Dendritic cell treated with granulocyte-macrophage colony-stimulating factor and Interleukin-4, amounts not matched to agents 40 ng/mL and 50 ng/mL, for 4 days (primary cell): ENCODE data around the gene INO80E.
A peak's percentile ranks its signal among the peaks of the same experiment; 100 is the strongest.
"Not testable (repeated sequence)": the region's sequence is repeated elsewhere in the genome, so short reads cannot be mapped to it uniquely, and the experiment has no call there.

ENCODE experiments used
- H3K27ac Mint-ChIP-seq: one replicate; pipeline ENCODE4 v1.8.0; 2022; ENCODE audit warnings: mild to moderate bottlenecking, mixed read lengths
- H3K27me3 Mint-ChIP-seq: one replicate; pipeline ENCODE4 v1.8.0; 2022; ENCODE audit warnings: mild to moderate bottlenecking, mixed read lengths
- H3K36me3 Mint-ChIP-seq: one replicate; pipeline ENCODE4 v1.8.0; 2022; ENCODE audit warnings: low read depth, mixed read lengths
- H3K4me1 Mint-ChIP-seq: one replicate; pipeline ENCODE4 v1.8.0; 2022; ENCODE audit warnings: low read depth, mixed read lengths
- H3K4me3 Mint-ChIP-seq: one replicate; pipeline ENCODE4 v1.8.0; 2022; ENCODE audit warnings: mild to moderate bottlenecking, moderate library complexity, mixed read lengths
- H3K9me3 Mint-ChIP-seq: one replicate; pipeline ENCODE4 v1.8.0; 2022; ENCODE audit warnings: mixed read lengths
- intact Hi-C: fragments of 100-400 bp; cut with micrococcal nuclease; formaldehyde crosslinking; loops from one replicate; pipeline ENCODE4 v1.15.0; 2022

Gene INO80E

GRCh38 chr16:30005341-30006094, 9.5 kb downstream of the INO80E start:
- Mint-ChIP-seq H3K27ac (no peak overlapping the region), H3K4me3 (no peak overlapping the region), H3K4me1 (peaks cover 9% of the 10 kb centered on the region), H3K9me3 (no peaks in the 10 kb centered on the region), H3K27me3 (peaks cover 30% of the 10 kb centered on the region), H3K36me3 (peaks cover 47% of the 10 kb centered on the region)
- intact Hi-C loops = loop anchor here (10.0 kb wide), 1 partner anchor 91 kb away; no protein-coding TSS in a partner anchor

GRCh38 chr16:30006095-30006473, 10.0 kb downstream of the INO80E start:
- peaks cover 34% of the 10 kb centered on the region for H3K27me3 Mint-ChIP-seq
- peaks cover 42% of the 10 kb centered on the region for H3K36me3 Mint-ChIP-seq
- H3K4me3 Mint-ChIP-seq = no peak overlapping the region

GRCh38 chr16:30006659-30007377, 10.8 kb downstream of the INO80E start:
- no peaks in the 10 kb centered on the region for H3K9me3 Mint-ChIP-seq
- H3K4me1 Mint-ChIP-seq = peaks cover 16% of the 10 kb centered on the region
- peaks cover 34% of the 10 kb centered on the region for H3K36me3 Mint-ChIP-seq
- H3K4me3 Mint-ChIP-seq = no peak overlapping the region
- H3K27me3 Mint-ChIP-seq = peaks cover 40% of the 10 kb centered on the region
- intact Hi-C loops = loop anchor here (10.0 kb wide), 1 partner anchor 92 kb away; no protein-coding TSS in a partner anchor
- no peak overlapping the region for H3K27ac Mint-ChIP-seq

More at GRCh38 chr16:30006095-30006473, 10.0 kb downstream of the INO80E start:
- Mint-ChIP-seq H3K4me1 (peaks cover 11% of the 10 kb centered on the region), H3K27ac (no peak overlapping the region), H3K9me3 (no peaks in the 10 kb centered on the region)
- intact Hi-C loops = loop anchor here (10.0 kb wide), 1 partner anchor 91 kb away; no protein-coding TSS in a partner anchor

GRCh38 chr16:30007378-30007895, 11.4 kb downstream of the INO80E start:
- peaks cover 15% of the 10 kb centered on the region for H3K4me1 Mint-ChIP-seq
- peaks cover 46% of the 10 kb centered on the region for H3K27me3 Mint-ChIP-seq
- H3K27ac Mint-ChIP-seq = no peak overlapping the region
- H3K9me3 Mint-ChIP-seq = no peaks in the 10 kb centered on the region
- intact Hi-C loops = loop anchor here (10.0 kb wide), 1 partner anchor 93 kb away; no protein-coding TSS in a partner anchor
- H3K4me3 Mint-ChIP-seq = no peak overlapping the region
- H3K36me3 Mint-ChIP-seq = peaks cover 28% of the 10 kb centered on the region

GRCh38 chr16:30009085-30009862, 13.2 kb downstream of the INO80E start:
- H3K4me1 Mint-ChIP-seq = peaks cover 15% of the 10 kb centered on the region
- H3K27me3 Mint-ChIP-seq = peaks cover 58% of the 10 kb centered on the region
- no peak overlapping the region for H3K4me3 Mint-ChIP-seq
- intact Hi-C loops = loop anchor here (10.0 kb wide), 1 partner anchor 94 kb away; no protein-coding TSS in a partner anchor
- no peaks in the 10 kb centered on the region for H3K9me3 Mint-ChIP-seq
- no peak overlapping the region for H3K27ac Mint-ChIP-seq
- H3K36me3 Mint-ChIP-seq = peaks cover 10% of the 10 kb centered on the region

- intact Hi-C loops = loop anchor here (10.0 kb wide), 1 partner anchor 95 kb away; no protein-coding TSS in a partner anchor
- no peak overlapping the region for H3K27ac Mint-ChIP-seq
- no peaks in the 10 kb centered on the region for H3K9me3 Mint-ChIP-seq
These were observed 14.2 kb downstream of the INO80E start for GRCh38 chr16:30009990-30010843.

GRCh38 chr16:30010844-30011713, 15.0 kb downstream of the INO80E start, which contains the start of gene DOC2A:
Gene DOC2A (minus strand): TSS chr16:30011027. CDS start chr16:30010222, 805 bp downstream.
- H3K9me3 Mint-ChIP-seq = no peaks in the 10 kb centered on the region
- H3K36me3 Mint-ChIP-seq = peaks cover 6% of the 10 kb centered on the region
- peaks cover 15% of the 10 kb centered on the region for H3K4me1 Mint-ChIP-seq
- intact Hi-C loops = no loop called here
- H3K27me3 Mint-ChIP-seq = peaks cover 65% of the 10 kb centered on the region
- H3K4me3 Mint-ChIP-seq = peak within 1 kb of the TSS; percentile 63
- no peak within 1 kb of the TSS for H3K27ac Mint-ChIP-seq

More at GRCh38 chr16:30009990-30010843, 14.2 kb downstream of the INO80E start:
- peaks cover 62% of the 10 kb centered on the region for H3K27me3 Mint-ChIP-seq
- H3K4me1 Mint-ChIP-seq = peaks cover 15% of the 10 kb centered on the region
- H3K4me3 Mint-ChIP-seq = peak overlapping the region; percentile 52
- H3K36me3 Mint-ChIP-seq = peaks cover 6% of the 10 kb centered on the region

GRCh38 chr16:30011714-30012504, 15.9 kb downstream of the INO80E start:
- Mint-ChIP-seq H3K4me3 (peak overlapping the region; percentile 55), H3K9me3 (no peaks in the 10 kb centered on the region), H3K27ac (no peak overlapping the region), H3K4me1 (peaks cover 15% of the 10 kb centered on the region), H3K27me3 (peaks cover 68% of the 10 kb centered on the region), H3K36me3 (no peaks in the 10 kb centered on the region)
- intact Hi-C loops = no loop called here

GRCh38 chr16:30012598-30012997, 16.6 kb downstream of the INO80E start:
- H3K9me3 Mint-ChIP-seq, H3K36me3 Mint-ChIP-seq, H3K27ac Mint-ChIP-seq, H3K4me3 Mint-ChIP-seq, intact Hi-C loops: not testable (repeated sequence)
- Mint-ChIP-seq H3K27me3 (peaks cover 67% of the 10 kb centered on the region), H3K4me1 (peaks cover 15% of the 10 kb centered on the region)

- intact Hi-C loops, H3K36me3 Mint-ChIP-seq, H3K9me3 Mint-ChIP-seq, H3K4me3 Mint-ChIP-seq, H3K27ac Mint-ChIP-seq: not testable (repeated sequence)
- Mint-ChIP-seq H3K27me3 (peaks cover 41% of the 10 kb centered on the region), H3K4me1 (peaks cover 14% of the 10 kb centered on the region)
These were observed 19.4 kb downstream of the INO80E start for GRCh38 chr16:30015450-30015849.

- Mint-ChIP-seq H3K27ac (no peak overlapping the region), H3K9me3 (no peaks in the 10 kb centered on the region), H3K4me1 (peaks cover 20% of the 10 kb centered on the region), H3K4me3 (no peak overlapping the region), H3K27me3 (peaks cover 31% of the 10 kb centered on the region), H3K36me3 (no peaks in the 10 kb centered on the region)
- intact Hi-C loops = no loop called here
These were observed 20.7 kb downstream of the INO80E start for GRCh38 chr16:30016555-30017276.
